ENCODE data around the gene SNRPB.

Gene SNRPB

GRCh38 chr20:2462484-2462883 lies 8.1 kb downstream of the SNRPB start:
- no peak overlapping the region for H3K4me3 ChIP-seq (ENCODE audit: low read depth, low read length)
- TF ChIP-seq CTCF (IDR thresholded peaks at IDR 0.05; ENCODE audit: control insufficient read depth, extremely low read depth, insufficient read depth): no peak
- DNase-seq (ENCODE audit: low read depth): no peak

- no peak overlapping the region for H3K4me3 ChIP-seq (ENCODE audit: low read depth, low read length)
- DNase-seq (ENCODE audit: low read depth): no peak
- no peak for TF ChIP-seq CTCF (IDR thresholded peaks at IDR 0.05; ENCODE audit: control insufficient read depth, extremely low read depth, insufficient read depth)
These were observed 9.7 kb downstream of the SNRPB start for GRCh38 chr20:2460752-2461424.

GRCh38 chr20:2459981-2460751 lies 10.4 kb downstream of the SNRPB start:
- H3K4me3 ChIP-seq (ENCODE audit: low read depth, low read length): no peak overlapping the region
- TF ChIP-seq CTCF (IDR thresholded peaks at IDR 0.05; ENCODE audit: control insufficient read depth, extremely low read depth, insufficient read depth): no peak
- no peak for DNase-seq (ENCODE audit: low read depth)

GRCh38 chr20:2458919-2459499 lies 11.6 kb downstream of the SNRPB start:
- DNase-seq (ENCODE audit: low read depth): no peak
- TF ChIP-seq CTCF (IDR thresholded peaks at IDR 0.05; ENCODE audit: control insufficient read depth, extremely low read depth, insufficient read depth): no peak
- H3K4me3 ChIP-seq (ENCODE audit: low read depth, low read length): no peak overlapping the region

GRCh38 chr20:2455771-2456497 lies 14.7 kb downstream of the SNRPB start:
- H3K4me3 ChIP-seq (ENCODE audit: low read depth, low read length): no peak overlapping the region
- no peak for TF ChIP-seq CTCF (IDR thresholded peaks at IDR 0.05; ENCODE audit: control insufficient read depth, extremely low read depth, insufficient read depth)
- DNase-seq (ENCODE audit: low read depth): no peak

GRCh38 chr20:2453792-2454191 lies 16.8 kb downstream of the SNRPB start:
- TF ChIP-seq CTCF (IDR thresholded peaks at IDR 0.05; ENCODE audit: control insufficient read depth, extremely low read depth, insufficient read depth): no peak
- DNase-seq (ENCODE audit: low read depth): no peak

More at GRCh38 chr20:2453792-2454191, 16.8 kb downstream of the SNRPB start:
- H3K4me3 ChIP-seq (ENCODE audit: low read depth, low read length): no peak overlapping the region
